Measurements from ENCODE around the gene EOLA2. TPM values are rescaled to one million over a fixed set of nuclear protein-coding genes. Genes with fewer than 3 reads are reported as not detected.
"Not testable (repeated sequence)": the region's sequence is repeated elsewhere in the genome, so short reads cannot be mapped to it uniquely, and the experiment has no call there.

The EOLA2 gene
- total and polyA plus RNA-seq, 12 donors, result 16.4 to 39.2 (median 23.9) TPM

- H3K27ac ChIP-seq; intact Hi-C loops (cut with DNase I); DNase-seq; ATAC-seq; H3K4me1 ChIP-seq; H3K36me3 ChIP-seq; H3K9me3 ChIP-seq; H3K4me3 ChIP-seq; H3K27me3 ChIP-seq: not testable (repeated sequence)
- no CpG with 5 or more reads among the region's 5 CpGs for WGBS, 2 donors
Observed at GRCh38 chrX:149924434-149924833, 13.9 kb downstream of the EOLA2 start.

GRCh38 chrX:149923836-149924235 lies 14.5 kb downstream of the EOLA2 start:
- H3K4me3 ChIP-seq; H3K36me3 ChIP-seq; H3K9me3 ChIP-seq; H3K27ac ChIP-seq; H3K27me3 ChIP-seq; DNase-seq; H3K4me1 ChIP-seq; intact Hi-C loops (cut with DNase I): not testable (repeated sequence)
- peak in 2 of 8 donors; percentile 26 to 46 for ATAC-seq
- WGBS, 2 donors, result no CpG with 5 or more reads among the region's 4 CpGs

- intact Hi-C loops (cut with DNase I), result no loop called here
- 81 to 96% methylated on average over 3 of the region's 3 CpGs for WGBS, 2 donors
- no peak overlapping the region for H3K27ac ChIP-seq
- H3K4me1 ChIP-seq, result no peaks in the 10 kb centered on the region
- H3K4me3 ChIP-seq, result no peak overlapping the region
- TF ChIP-seq, protein P1, sequence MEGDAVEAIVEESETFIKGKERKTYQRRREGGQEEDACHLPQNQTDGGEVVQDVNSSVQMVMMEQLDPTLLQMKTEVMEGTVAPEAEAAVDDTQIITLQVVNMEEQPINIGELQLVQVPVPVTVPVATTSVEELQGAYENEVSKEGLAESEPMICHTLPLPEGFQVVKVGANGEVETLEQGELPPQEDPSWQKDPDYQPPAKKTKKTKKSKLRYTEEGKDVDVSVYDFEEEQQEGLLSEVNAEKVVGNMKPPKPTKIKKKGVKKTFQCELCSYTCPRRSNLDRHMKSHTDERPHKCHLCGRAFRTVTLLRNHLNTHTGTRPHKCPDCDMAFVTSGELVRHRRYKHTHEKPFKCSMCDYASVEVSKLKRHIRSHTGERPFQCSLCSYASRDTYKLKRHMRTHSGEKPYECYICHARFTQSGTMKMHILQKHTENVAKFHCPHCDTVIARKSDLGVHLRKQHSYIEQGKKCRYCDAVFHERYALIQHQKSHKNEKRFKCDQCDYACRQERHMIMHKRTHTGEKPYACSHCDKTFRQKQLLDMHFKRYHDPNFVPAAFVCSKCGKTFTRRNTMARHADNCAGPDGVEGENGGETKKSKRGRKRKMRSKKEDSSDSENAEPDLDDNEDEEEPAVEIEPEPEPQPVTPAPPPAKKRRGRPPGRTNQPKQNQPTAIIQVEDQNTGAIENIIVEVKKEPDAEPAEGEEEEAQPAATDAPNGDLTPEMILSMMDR (IDR thresholded peaks at IDR 0.05), result no peak
- peaks cover 0 to 17% (median 0%) of the 10 kb centered on the region in 11 donors for H3K9me3 ChIP-seq
- no peaks in the 10 kb centered on the region for H3K36me3 ChIP-seq
- DNase-seq, result no peak
- ATAC-seq, result no peak
- no peaks in the 10 kb centered on the region for H3K27me3 ChIP-seq
Observed at GRCh38 chrX:149916745-149917392, 21.4 kb downstream of the EOLA2 start.

DNA sequence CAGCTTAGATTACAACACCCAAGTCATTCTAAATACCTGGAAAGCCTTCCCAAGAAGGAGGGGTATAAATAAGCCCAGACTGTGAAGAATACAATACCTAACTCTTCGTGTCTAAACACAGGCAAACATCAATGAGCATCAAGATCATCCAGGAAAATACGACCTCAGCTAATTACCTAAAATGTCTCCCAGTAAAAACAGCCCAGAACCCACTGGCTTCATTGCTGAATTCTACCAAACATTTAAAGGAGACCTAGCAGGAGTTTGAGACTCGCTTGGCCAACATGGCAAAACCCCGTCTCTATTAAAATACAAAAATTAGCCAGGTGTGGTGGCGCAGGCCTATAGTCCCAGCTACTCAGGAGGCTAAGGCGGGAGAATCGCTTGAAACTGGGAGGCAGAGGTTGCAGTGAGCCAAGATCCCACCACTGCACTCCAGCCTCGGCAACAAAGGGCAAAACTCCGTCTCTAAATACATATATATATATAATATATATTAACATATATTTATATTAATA lies 28.1 kb downstream of the EOLA2 start:
- 97 to 98% methylated on average over 9 of the region's 9 CpGs for WGBS, 2 donors
- H3K9me3 ChIP-seq, result peaks cover 0 to 17% (median 0%) of the 10 kb centered on the region in 11 donors
- no peak overlapping the region for H3K4me3 ChIP-seq
- DNase-seq, result no peak
- H3K27me3 ChIP-seq, result no peaks in the 10 kb centered on the region
- H3K4me1 ChIP-seq, result no peaks in the 10 kb centered on the region
- intact Hi-C loops (cut with DNase I), result no loop called here
- no peaks in the 10 kb centered on the region for H3K36me3 ChIP-seq
- TF ChIP-seq, protein P1 (IDR thresholded peaks at IDR 0.05), result no peak
- H3K27ac ChIP-seq, result no peak overlapping the region
- ATAC-seq, result no peak

- no peaks in the 10 kb centered on the region for H3K36me3 ChIP-seq
- 99% methylated on average over 4 of the region's 4 CpGs for WGBS, 2 donors
- TF ChIP-seq, protein P1 (IDR thresholded peaks at IDR 0.05), result no peak
- DNase-seq (no peak), ATAC-seq (peak in 1 of 8 donors; percentile 47)
- intact Hi-C loops (cut with DNase I), result no loop called here
- H3K27me3 ChIP-seq, result no peaks in the 10 kb centered on the region
- H3K4me3 ChIP-seq, result no peak overlapping the region
- no peaks in the 10 kb centered on the region for H3K4me1 ChIP-seq
- H3K27ac ChIP-seq, result no peak overlapping the region
- peaks cover 0 to 17% (median 0%) of the 10 kb centered on the region in 11 donors for H3K9me3 ChIP-seq
Observed at GRCh38 chrX:149909324-149910177, 28.7 kb downstream of the EOLA2 start.
